HCT116 (cell line): ENCODE results near the gene CPTP.

ENCODE experiments used
- CBX3 ChIP-seq: IDR thresholded peaks from 2 replicates; pipeline ENCODE4 v1.6.1; 2012; ENCODE audit warnings: low read depth
- CEBPB ChIP-seq: IDR thresholded peaks from 2 replicates; pipeline ENCODE4 v1.6.1; 2012; ENCODE audit warnings: low read depth
- EZH2 ChIP-seq: fragments of 200-600 bp; sonication (generic); IDR thresholded peaks from 2 replicates; pipeline ENCODE4 v1.6.1; 2017; ENCODE audit warnings: antibody characterized with exemption, mixed run types
- EZH2phosphoT487 ChIP-seq: fragments of 200-600 bp; IDR thresholded peaks from 2 replicates; pipeline ENCODE4 v1.6.1; 2018; ENCODE audit warnings: antibody characterized with exemption, borderline replicate concordance
- JUND ChIP-seq: IDR thresholded peaks from 2 replicates; pipeline ENCODE4 v1.6.1; 2012
- SRF ChIP-seq: IDR thresholded peaks from 2 replicates; pipeline ENCODE4 v1.6.1; 2012; ENCODE audit warnings: low read depth
- TF ChIP-seq, protein P1 (sequence below), 3 experiments: fragments of 200-600 bp in 1 of 3; sonication (generic) in 1 of 3; IDR thresholded peaks in 2 of 3; conservative IDR thresholded peaks in 1 of 3; 2 replicates each; pipeline ENCODE4 v1.5.1; 2012 to 2017; ENCODE audit warnings: low read depth in 2 of 3, low read length in 2 of 3, antibody characterized with exemption in 1 of 3, borderline replicate concordance in 1 of 3, control low read depth in 1 of 3, mild to moderate bottlenecking in 1 of 3, mixed read lengths in 1 of 3, mixed run types in 1 of 3, moderate library complexity in 1 of 3; ENCODE audit not compliant: insufficient read depth in 1 of 3

GRCh38 chr1:1377540-1378205, 53.1 kb downstream of the CPTP start:
- TF ChIP-seq CBX3 (no peak), SRF (no peak), CEBPB (no peak), EZH2phosphoT487 (no peak), JUND (no peak), EZH2 (no peak)
- TF ChIP-seq, protein P1, sequence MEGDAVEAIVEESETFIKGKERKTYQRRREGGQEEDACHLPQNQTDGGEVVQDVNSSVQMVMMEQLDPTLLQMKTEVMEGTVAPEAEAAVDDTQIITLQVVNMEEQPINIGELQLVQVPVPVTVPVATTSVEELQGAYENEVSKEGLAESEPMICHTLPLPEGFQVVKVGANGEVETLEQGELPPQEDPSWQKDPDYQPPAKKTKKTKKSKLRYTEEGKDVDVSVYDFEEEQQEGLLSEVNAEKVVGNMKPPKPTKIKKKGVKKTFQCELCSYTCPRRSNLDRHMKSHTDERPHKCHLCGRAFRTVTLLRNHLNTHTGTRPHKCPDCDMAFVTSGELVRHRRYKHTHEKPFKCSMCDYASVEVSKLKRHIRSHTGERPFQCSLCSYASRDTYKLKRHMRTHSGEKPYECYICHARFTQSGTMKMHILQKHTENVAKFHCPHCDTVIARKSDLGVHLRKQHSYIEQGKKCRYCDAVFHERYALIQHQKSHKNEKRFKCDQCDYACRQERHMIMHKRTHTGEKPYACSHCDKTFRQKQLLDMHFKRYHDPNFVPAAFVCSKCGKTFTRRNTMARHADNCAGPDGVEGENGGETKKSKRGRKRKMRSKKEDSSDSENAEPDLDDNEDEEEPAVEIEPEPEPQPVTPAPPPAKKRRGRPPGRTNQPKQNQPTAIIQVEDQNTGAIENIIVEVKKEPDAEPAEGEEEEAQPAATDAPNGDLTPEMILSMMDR (IDR thresholded peaks at IDR 0.05 in 2 of 3, conservative IDR thresholded peaks at IDR 0.05 in 1 of 3; ENCODE audit: borderline replicate concordance in 1 of 3, insufficient read depth in 1 of 3, low read depth in 2 of 3, low read length in 2 of 3), result no peak
